Hematopoietic multipotent progenitor cell (in vitro differentiated cells): ENCODE measurements around the gene OR52K2. TPM values are rescaled to one million over a fixed set of nuclear protein-coding genes. Genes with fewer than 3 reads are reported as not detected.
"Not testable (repeated sequence)": the region's sequence is repeated elsewhere in the genome, so short reads cannot be mapped to it uniquely, and the experiment has no call there.

ENCODE experiments used
- DNase-seq, 3 donors: peaks; one replicate each; pipeline ENCODE4 v3.0.0-alpha.2; 2011 to 2015; ENCODE audit warnings: low read depth in 2 of 3, low spot score in 2 of 3
- total RNA-seq: library from RNA; depleted of rRNA; stranded (reverse); fragments of >200 nt; gene quantifications from one replicate; pipeline ENCODE4 v1.2.3, GENCODE V29; 2012

Gene OR52K2
- not detected for total RNA-seq

DNA sequence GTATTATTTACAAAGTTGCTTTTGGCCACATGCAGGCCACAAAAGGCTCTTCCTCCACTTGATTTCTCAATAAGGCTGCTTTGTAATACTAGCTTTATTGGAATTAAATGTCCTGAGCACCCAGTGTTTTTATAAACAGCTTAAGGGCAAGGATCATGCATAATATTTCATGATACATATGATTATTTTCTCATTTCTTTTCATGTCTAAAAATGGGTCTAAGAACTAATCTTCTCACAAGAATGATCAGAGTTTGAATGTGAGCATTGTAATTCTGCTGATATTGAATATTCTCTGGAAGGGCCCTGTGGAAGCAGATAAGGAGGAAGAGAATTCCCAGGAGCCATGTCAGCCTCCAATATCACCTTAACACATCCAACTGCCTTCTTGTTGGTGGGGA, at the start of gene OR52K2:
Gene OR52K2, plus strand, starts transcription at position 301 of the 400 bp plus-strand sequence. Its CDS starts 45 bp downstream, at position 346.
- no peak for DNase-seq

DNA sequence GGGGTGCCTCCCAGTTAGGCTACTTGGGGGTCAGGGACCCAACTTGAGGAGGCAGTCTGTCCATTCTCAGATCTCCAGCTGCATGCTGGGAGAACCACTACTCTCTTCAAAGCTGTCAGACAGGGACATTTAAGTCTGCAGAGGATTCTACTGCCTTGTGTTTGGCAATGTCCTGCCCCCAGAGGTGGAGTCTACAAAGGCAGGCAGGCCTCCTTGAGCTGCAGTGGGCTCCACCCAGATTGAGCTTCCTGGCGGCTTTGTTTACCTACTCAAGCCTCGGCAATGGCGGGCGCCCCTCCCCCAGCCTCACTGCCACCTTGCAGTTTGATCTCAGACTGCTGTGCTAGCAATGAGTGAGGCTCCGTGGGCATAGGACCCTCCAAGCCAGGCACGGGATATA, 42.9 kb upstream of the OR52K2 start:
- not testable (repeated sequence) for DNase-seq

GRCh38 chr11:4416306-4416705, 32.8 kb upstream of the OR52K2 start:
- DNase-seq, result no peak

- no peak for DNase-seq
These were observed 32.3 kb upstream of the OR52K2 start for GRCh38 chr11:4416816-4417215.

GRCh38 chr11:4418403-4418802, 30.7 kb upstream of the OR52K2 start:
- no peak for DNase-seq

DNA sequence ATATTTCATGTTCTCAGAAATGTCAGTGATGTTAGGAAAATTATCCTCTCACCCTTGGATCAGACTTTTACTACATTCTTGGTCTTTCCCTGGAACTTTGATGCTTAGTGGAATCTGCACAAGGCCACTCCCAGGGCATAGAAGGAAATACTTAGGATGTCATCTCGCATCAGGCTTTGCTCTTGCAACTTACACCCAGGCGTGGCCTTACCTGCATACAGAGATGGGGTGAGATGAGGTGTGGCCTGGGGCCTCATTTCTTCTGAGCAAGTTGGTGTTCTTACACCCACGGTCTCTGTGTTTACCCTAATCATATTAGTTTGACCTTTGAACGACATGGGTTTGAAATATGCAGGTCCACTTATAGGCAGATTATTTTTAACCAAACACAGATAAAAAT, 19.0 kb upstream of the OR52K2 start:
- DNase-seq, result no peak

DNA sequence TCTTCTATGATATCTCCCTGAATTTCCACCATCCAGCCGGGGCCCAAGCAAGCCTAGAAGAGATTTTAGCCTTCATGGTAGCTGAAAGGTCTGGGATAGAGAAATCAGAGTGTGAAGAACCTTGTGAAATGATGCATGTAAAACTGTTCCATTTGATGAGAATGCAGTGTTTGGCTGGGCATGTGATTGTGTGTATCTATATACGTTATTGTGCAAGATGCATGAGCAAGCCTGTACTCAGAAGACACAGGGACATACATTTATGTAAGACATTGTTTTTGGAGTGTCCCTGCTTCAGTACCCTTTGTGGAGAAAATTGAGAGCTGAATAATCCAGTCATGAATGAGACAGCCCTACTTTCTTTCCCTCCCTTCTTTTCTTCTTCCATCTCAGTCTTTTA, 15.2 kb upstream of the OR52K2 start:
- DNase-seq, result no peak

DNA sequence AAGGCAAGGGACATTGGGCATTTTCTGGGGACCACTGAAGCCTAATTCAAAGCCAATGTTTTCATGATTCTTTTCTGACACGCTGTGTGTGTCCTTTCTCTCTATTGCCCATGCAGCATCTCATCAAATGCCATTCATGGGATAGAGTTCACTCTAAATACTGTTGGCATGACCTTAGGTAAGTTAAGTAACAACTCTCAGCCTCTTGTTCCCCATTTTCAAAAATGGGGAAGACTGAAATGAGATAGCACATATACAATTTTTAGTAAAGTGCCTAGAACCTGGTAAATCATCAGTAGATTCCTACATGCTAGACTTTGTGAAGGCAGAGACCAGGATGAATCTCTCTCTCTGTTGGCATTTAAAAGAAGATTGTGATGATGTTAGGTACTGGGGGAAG, 12.7 kb upstream of the OR52K2 start:
- DNase-seq, result no peak

- DNase-seq, result no peak
These were observed 7.6 kb upstream of the OR52K2 start for GRCh38 chr11:4441515-4441914.

DNA sequence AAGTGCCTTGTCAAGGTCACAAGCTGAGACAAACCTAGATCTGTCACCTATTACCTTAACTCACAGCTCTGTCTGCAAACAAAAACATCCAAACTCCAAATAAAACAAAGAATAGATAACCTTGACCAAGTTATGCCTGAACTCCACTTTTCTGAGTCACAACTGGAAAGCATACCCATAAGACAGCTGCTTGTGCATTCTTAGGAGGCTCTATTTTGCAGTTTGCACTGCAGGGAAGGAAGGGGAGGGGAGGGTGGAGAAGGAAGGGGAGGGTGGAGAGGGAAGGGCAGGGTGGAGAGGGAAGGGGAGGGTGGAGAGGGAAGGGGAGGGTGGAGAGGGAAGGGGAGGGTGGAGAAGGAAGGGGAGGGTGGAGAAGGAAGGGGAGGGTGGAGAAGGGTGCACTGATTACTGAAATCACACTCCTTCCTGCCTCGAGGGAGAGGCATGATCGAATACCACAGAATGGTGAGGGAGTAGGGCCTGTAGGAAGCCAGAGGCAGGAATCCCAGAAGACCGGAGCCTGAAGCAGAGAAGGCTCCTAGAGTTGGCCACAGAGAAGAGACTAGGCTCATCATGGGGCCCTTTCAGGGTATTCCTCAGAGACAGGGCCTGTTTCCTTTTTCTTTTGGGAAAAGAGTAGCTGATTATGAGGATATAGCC, 5.7 kb upstream of the OR52K2 start:
- DNase-seq, result no peak

DNA sequence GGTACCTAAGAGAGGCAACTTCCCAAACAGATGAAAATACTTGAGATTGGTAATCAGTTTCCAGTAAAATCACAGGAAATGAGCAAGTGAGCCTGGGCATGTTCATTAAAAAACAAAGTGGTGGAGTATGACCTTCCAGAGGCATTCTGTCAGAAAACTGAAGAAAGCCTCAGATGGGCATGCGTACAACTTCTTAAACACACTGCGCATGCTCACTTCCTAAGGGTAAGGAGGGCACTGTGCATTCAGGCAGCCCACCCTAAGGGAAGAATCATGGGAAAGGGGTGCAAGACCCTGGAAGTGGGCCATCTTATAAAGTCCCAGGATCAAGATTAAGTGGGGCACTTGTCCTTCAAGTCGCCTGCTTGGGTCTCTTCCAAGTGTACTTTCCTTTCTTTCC, 4.0 kb downstream of the OR52K2 start:
- no peak for DNase-seq

DNA sequence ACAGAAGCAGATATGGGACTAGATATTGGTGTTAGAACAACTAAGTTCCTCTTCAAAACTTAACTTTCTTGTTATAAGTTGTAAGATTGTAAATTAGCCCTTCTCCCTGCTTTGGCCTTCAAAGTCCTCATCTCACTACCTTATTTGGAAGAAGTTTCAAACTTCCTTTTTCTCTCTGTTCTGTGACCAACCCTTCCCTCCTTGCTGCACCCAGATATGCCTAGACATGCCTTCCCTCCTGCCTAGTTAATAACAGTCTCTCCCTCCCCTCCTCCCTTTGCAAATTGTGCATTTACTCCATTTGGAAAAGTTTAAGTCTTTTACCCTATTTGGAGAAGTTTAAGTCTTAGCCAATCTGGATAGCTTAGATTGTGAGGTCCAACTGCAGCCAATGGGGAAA, 4.9 kb downstream of the OR52K2 start:
- no peak for DNase-seq

GRCh38 chr11:4455419-4455818, 6.3 kb downstream of the OR52K2 start:
- peak in 2 of 3 donors; percentile 1 to 26 for DNase-seq

GRCh38 chr11:4459500-4459899, 10.4 kb downstream of the OR52K2 start:
- DNase-seq, result no peak

DNA sequence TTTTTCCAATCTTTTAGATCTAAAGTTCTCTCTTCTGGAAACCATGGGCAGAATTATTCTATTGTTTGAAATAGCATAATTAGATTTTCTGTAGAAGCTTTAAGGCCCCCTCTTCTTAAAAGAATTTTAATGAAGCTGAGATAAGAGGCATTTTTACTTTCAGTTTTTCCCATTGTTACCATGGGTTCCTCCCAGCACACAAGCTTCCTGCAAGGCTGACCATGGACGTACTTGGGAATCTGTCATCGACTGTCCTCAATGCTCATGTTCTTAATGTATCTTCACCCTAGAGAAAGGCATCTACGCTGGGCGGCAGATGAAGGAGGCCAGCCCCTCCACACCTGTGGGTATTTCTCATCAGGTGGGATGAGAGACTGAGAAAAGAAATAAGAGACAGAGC, 11.1 kb downstream of the OR52K2 start:
- DNase-seq, result no peak

DNA sequence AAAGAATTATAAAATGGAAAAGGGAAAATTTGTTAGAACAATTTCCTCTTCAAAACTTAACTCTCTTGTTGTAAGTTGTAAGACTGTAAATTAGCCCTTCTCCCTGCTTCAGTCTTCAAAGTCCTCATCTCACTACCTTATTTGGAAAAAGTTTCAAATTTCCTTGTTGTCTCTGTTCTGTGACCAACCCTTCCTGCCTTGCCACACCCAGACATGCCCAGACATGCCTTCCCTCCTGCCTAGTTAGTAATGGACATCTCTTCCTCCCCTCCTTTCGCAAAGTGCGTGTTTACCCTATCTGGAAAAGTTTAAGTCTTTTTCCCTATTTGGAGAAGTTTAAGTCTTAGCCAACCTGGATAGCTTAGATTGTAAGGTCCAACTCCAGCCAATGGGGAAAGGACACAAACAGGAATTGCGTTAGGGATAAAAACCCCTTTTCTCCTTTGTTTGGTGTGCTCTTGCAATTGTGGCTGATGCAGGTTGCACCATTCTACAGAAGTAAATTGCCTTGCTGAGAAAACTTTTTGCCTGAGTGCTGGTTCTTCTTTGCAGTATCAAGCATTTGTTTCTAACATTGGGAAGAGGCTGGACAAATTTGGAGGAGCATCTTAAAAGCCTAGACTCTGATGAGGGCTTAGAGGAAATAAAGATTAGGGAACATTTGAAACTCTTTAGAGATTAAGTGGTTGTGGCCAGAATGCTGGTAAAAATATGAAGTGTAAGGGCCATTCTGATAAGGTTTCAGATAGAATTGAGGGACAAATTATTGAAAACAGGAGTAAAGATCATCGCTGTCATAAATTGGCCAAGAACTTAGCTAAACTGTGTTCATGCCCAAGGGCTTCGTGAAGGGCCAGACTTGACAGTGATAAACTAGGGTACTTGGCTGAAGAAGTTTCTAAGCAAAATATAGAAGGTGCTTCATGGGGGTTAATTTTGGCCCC, 15.4 kb downstream of the OR52K2 start:
- DNase-seq, result no peak

- no peak for DNase-seq
These were observed 16.3 kb downstream of the OR52K2 start for GRCh38 chr11:4465407-4465806.

- DNase-seq, result no peak
These were observed 17.2 kb downstream of the OR52K2 start for GRCh38 chr11:4466131-4466870.

GRCh38 chr11:4466871-4467442, 17.9 kb downstream of the OR52K2 start:
- no peak for DNase-seq

GRCh38 chr11:4467811-4468606, 18.9 kb downstream of the OR52K2 start:
- no peak for DNase-seq
